PFSK-1 (cell line): ENCODE measurements around the gene NUBPL.

ENCODE experiments used
- FOXP2 ChIP-seq: optimal IDR thresholded peaks from 2 replicates; pipeline ENCODE3; 2011; ENCODE audit warnings: borderline replicate concordance, control low read depth, inconsistent platforms; ENCODE audit not compliant: insufficient read depth; ENCODE audit errors: extremely low read length, extremely low read depth
- POLR2AphosphoS5 ChIP-seq: IDR thresholded peaks from 2 replicates; pipeline ENCODE4 v1.6.1; 2012; ENCODE audit warnings: low read depth, mild to moderate bottlenecking, control low read depth, low read length, moderate library complexity
- REST ChIP-seq, 2 experiments: IDR thresholded peaks; 2 replicates each; pipeline versions ENCODE4 v1.6.1 to v1.8.0; 2011 to 2012; ENCODE audit warnings: low read depth in 2 of 2, low read length in 2 of 2, control low read depth in 1 of 2, inconsistent platforms in 1 of 2, mild to moderate bottlenecking in 1 of 2, moderate library complexity in 1 of 2; ENCODE audit not compliant: insufficient read depth in 1 of 2
- SIN3A ChIP-seq: IDR thresholded peaks from 2 replicates; pipeline ENCODE4 v1.6.1; 2012; ENCODE audit warnings: mild to moderate bottlenecking, low read length, moderate library complexity, borderline replicate concordance; ENCODE audit not compliant: insufficient read depth
- TAF1 ChIP-seq: IDR thresholded peaks from 2 replicates; pipeline ENCODE4 v1.6.1; 2012; ENCODE audit warnings: low read length, control low read depth, borderline replicate concordance; ENCODE audit not compliant: insufficient read depth

The NUBPL gene

GRCh38 chr14:31668348-31668747 lies 107.1 kb downstream of the NUBPL start:
- TF ChIP-seq POLR2AphosphoS5 (no peak), REST (IDR thresholded peaks at IDR 0.05; ENCODE audit: insufficient read depth in 1 of 2, low read depth in 2 of 2, low read length in 2 of 2) (no peak), FOXP2 (no peak), SIN3A (no peak), TAF1 (no peak)

- no peak for TF ChIP-seq REST (IDR thresholded peaks at IDR 0.05; ENCODE audit: insufficient read depth in 1 of 2, low read depth in 2 of 2, low read length in 2 of 2)
- TF ChIP-seq SIN3A = no peak
- no peak for TF ChIP-seq FOXP2
- no peak for TF ChIP-seq POLR2AphosphoS5
- no peak for TF ChIP-seq TAF1
Measured at GRCh38 chr14:31672709-31673108, 111.5 kb downstream of the NUBPL start.

GRCh38 chr14:31677052-31677451 lies 115.8 kb downstream of the NUBPL start:
- TF ChIP-seq SIN3A (no peak), TAF1 (no peak), FOXP2 (no peak), REST (IDR thresholded peaks at IDR 0.05; ENCODE audit: insufficient read depth in 1 of 2, low read depth in 2 of 2, low read length in 2 of 2) (no peak), POLR2AphosphoS5 (no peak)

GRCh38 chr14:31677630-31678029 lies 116.4 kb downstream of the NUBPL start:
- TF ChIP-seq FOXP2 (no peak), TAF1 (no peak), SIN3A (no peak), REST (IDR thresholded peaks at IDR 0.05; ENCODE audit: insufficient read depth in 1 of 2, low read depth in 2 of 2, low read length in 2 of 2) (no peak), POLR2AphosphoS5 (no peak)
